ENCODE results near the gene CDH11.

The CDH11 gene

DNA sequence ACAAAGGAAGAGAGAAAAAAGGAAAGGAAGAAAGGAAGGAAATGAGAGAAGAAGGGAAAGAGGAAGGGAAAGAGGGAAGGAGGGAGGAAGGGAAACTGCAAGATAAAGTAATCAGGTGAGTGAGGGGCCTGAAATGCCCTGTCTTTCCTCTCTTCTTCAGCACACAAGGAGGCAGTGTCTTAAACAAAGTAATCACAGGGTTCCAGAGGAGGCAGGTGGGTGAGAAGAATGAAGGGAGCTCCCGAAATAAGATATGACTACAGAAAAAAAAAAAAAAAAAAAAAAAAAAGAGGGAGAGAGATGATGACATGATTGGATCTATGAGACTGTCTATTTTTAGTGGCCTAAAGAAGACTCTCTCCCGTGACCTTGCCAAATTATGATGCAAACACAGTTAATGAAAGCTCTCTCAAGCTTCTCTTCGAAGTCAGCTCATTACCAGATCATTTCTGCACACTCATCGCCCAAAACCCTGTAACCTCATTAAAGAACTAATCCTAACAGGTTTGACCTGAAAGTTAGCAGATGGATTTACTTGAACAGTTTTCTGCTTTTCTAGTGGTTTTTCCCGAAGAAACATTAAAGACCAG, 53.6 kb downstream of the CDH11 start:
- Histone ChIP-seq H3K27me3 (replicated peaks) (no peaks in the 10 kb centered on the region), H3K27ac (peak overlapping the region; percentile 94), H3K36me3 (replicated peaks) (no peaks in the 10 kb centered on the region), H3K4me3 (ENCODE audit: low read depth, low read length) (no peak overlapping the region)
- TF ChIP-seq, protein P1, sequence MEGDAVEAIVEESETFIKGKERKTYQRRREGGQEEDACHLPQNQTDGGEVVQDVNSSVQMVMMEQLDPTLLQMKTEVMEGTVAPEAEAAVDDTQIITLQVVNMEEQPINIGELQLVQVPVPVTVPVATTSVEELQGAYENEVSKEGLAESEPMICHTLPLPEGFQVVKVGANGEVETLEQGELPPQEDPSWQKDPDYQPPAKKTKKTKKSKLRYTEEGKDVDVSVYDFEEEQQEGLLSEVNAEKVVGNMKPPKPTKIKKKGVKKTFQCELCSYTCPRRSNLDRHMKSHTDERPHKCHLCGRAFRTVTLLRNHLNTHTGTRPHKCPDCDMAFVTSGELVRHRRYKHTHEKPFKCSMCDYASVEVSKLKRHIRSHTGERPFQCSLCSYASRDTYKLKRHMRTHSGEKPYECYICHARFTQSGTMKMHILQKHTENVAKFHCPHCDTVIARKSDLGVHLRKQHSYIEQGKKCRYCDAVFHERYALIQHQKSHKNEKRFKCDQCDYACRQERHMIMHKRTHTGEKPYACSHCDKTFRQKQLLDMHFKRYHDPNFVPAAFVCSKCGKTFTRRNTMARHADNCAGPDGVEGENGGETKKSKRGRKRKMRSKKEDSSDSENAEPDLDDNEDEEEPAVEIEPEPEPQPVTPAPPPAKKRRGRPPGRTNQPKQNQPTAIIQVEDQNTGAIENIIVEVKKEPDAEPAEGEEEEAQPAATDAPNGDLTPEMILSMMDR (IDR thresholded peaks at IDR 0.05; ENCODE audit: low read depth, low read length, missing control alignments), result peak; percentile 4
- peak; percentile 32 for DNase-seq
- in situ Hi-C loops (cut with HindIII; ENCODE audit: low pct_ligation_motif_present, low sequenced_read_pairs), result no loop called here

DNA sequence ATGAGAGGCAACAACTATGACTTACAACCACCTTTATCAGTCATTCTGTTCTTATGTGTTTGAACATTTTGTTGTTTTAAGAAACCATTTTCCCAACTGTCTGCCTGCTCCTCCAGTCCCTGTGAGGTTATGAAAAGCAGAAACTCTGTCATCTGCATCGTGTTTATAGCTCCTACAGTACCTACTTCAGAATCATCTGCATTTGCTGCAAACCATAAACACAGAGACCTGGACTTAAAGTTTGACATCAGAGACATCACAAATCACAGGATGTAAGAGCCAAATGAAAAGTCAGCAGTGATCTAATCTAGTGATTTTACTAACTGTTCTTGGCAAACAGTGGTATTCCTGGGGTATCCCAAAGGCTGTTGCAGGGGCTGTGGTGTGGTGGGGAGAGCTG, 55.2 kb downstream of the CDH11 start:
- Histone ChIP-seq H3K27me3 (replicated peaks) (no peaks in the 10 kb centered on the region), H3K4me3 (ENCODE audit: low read depth, low read length) (no peak overlapping the region), H3K27ac (no peak overlapping the region), H3K36me3 (replicated peaks) (no peaks in the 10 kb centered on the region)
- in situ Hi-C loops (cut with HindIII; ENCODE audit: low pct_ligation_motif_present, low sequenced_read_pairs), result no loop called here
- TF ChIP-seq, protein P1 (IDR thresholded peaks at IDR 0.05; ENCODE audit: low read depth, low read length, missing control alignments), result no peak
- no peak for DNase-seq

DNA sequence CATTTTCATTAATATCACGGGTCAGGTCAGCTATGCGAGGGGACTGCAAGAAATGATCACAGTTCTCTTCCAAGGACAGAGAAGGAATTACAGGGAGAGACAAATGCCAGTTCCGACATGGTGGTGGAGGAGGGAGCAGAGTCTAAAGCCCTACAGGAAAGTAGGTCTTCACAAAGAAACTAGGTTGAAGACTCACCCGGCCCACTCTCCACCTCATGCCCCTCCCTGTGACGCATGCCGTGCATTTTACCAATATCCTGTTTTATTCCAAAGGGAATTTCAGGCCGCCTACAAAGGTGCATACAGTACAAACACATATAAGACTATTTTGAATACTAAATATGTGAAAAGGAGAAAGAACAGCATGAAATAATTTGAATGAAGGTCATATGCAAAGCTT, 56.8 kb downstream of the CDH11 start:
- Histone ChIP-seq H3K27ac (no peak overlapping the region), H3K36me3 (replicated peaks) (no peaks in the 10 kb centered on the region), H3K27me3 (replicated peaks) (no peaks in the 10 kb centered on the region), H3K4me3 (ENCODE audit: low read depth, low read length) (no peak overlapping the region)
- TF ChIP-seq, protein P1 (IDR thresholded peaks at IDR 0.05; ENCODE audit: low read depth, low read length, missing control alignments), result no peak
- DNase-seq, result no peak
- in situ Hi-C loops (cut with HindIII; ENCODE audit: low pct_ligation_motif_present, low sequenced_read_pairs), result no loop called here

DNA sequence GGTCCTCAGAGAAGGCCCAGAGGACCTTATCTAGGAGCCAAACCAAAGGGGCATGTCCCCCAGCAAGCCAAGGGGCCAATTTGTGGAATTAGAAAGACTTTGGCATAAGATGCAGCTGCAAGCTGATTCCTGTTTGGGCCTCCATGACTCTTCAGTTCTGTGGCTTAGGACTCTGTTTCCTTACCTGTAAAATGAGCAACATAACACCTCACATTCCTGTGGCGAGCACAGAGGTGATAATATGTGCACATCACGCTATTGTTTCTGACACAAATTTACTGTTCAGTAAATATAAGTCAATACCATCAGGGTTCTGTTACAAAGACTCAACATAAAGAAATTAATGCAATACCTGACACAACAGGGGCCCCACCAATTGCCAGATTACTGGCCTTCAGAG, 57.7 kb downstream of the CDH11 start:
- DNase-seq, result no peak
- H3K36me3 ChIP-seq (replicated peaks), result no peaks in the 10 kb centered on the region
- no peak overlapping the region for H3K27ac ChIP-seq
- no peak overlapping the region for H3K4me3 ChIP-seq (ENCODE audit: low read depth, low read length)
- TF ChIP-seq, protein P1 (IDR thresholded peaks at IDR 0.05; ENCODE audit: low read depth, low read length, missing control alignments), result no peak
- in situ Hi-C loops (cut with HindIII; ENCODE audit: low pct_ligation_motif_present, low sequenced_read_pairs), result no loop called here
- no peaks in the 10 kb centered on the region for H3K27me3 ChIP-seq (replicated peaks)

DNA sequence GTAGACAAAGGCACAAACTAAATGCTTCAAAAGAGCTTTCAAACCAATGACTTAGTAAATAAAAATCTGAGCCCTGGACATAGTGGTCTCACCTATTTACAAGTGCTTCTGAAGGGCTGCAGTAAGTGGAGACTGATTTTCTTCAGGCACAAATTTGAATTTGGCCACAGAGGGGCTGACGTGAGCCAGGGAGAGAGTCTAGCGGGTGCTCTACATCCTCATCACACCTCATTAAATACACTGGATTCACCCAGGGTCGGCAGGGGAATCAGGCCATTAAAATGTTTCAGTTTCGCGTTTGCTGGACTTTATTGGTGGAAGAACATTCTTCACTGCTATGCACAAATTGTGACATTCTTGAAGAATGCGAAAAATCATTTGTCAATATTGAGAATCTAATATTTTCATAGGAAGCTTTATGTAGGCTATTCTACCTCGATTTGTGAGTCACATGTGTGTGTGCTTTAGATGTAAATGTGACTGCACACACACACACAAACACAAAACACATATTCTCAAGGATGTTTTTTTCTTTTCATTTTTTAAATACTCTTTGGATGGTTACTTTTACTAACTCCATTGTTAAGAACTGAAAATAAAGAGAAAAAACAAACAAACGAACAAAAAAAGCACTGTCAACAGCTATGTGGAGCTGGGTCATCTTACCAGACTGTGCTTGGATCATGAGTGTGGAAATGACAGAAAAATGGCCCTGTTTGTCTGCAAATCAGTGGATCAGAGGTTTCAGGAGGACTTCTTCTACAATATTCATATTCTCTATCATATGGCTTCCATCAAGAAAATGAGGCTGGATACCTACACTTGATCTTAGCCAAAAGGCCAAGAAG, 58.9 kb downstream of the CDH11 start:
- Histone ChIP-seq H3K36me3 (replicated peaks) (no peaks in the 10 kb centered on the region), H3K27ac (no peak overlapping the region), H3K4me3 (ENCODE audit: low read depth, low read length) (no peak overlapping the region), H3K27me3 (replicated peaks) (no peaks in the 10 kb centered on the region)
- TF ChIP-seq, protein P1 (IDR thresholded peaks at IDR 0.05; ENCODE audit: low read depth, low read length, missing control alignments), result no peak
- in situ Hi-C loops (cut with HindIII; ENCODE audit: low pct_ligation_motif_present, low sequenced_read_pairs), result no loop called here
- DNase-seq, result no peak
